ENCODE measurements around the gene HDAC3.
"Not testable (repeated sequence)": the region's sequence is repeated elsewhere in the genome, so short reads cannot be mapped to it uniquely, and the experiment has no call there.

HDAC3 gene

GRCh38 chr5:141633871-141634561 lies 2.6 kb downstream of the HDAC3 start:
- DNase-seq = no peak

GRCh38 chr5:141632650-141633049 lies 4.0 kb downstream of the HDAC3 start:
- no peak for DNase-seq

- no peak for DNase-seq
Observed at GRCh38 chr5:141630570-141631140, 6.0 kb downstream of the HDAC3 start.

- DNase-seq = no peak
Observed at GRCh38 chr5:141628175-141628788, 8.4 kb downstream of the HDAC3 start.

- DNase-seq = no peak
Observed at GRCh38 chr5:141623611-141624010, 13.0 kb downstream of the HDAC3 start.

GRCh38 chr5:141623186-141623585 lies 13.5 kb downstream of the HDAC3 start:
- DNase-seq = no peak

- DNase-seq = peak; percentile 98
Observed at GRCh38 chr5:141618804-141619554, 17.7 kb downstream of the HDAC3 start, which contains the start of gene DIAPH1. DIAPH1 (minus strand) TSS chr5:141619000; CDS start chr5:141618914, 86 bp downstream.

- no peak for DNase-seq
Observed at GRCh38 chr5:141618030-141618803, 18.4 kb downstream of the HDAC3 start.

- DNase-seq = no peak
Observed at GRCh38 chr5:141617682-141618029, 19.0 kb downstream of the HDAC3 start.

- no peak for DNase-seq
Observed at GRCh38 chr5:141617128-141617527, 19.5 kb downstream of the HDAC3 start.

GRCh38 chr5:141615991-141616720 lies 20.5 kb downstream of the HDAC3 start:
- no peak for DNase-seq

GRCh38 chr5:141613344-141613743 lies 23.3 kb downstream of the HDAC3 start:
- no peak for DNase-seq

GRCh38 chr5:141611289-141611688 lies 25.4 kb downstream of the HDAC3 start:
- no peak for DNase-seq

- not testable (repeated sequence) for DNase-seq
Observed at GRCh38 chr5:141609921-141610320, 26.7 kb downstream of the HDAC3 start.

GRCh38 chr5:141609044-141609443 lies 27.6 kb downstream of the HDAC3 start:
- DNase-seq = no peak

GRCh38 chr5:141608557-141608956 lies 28.1 kb downstream of the HDAC3 start:
- DNase-seq = no peak

- no peak for DNase-seq
Observed at GRCh38 chr5:141608046-141608445, 28.6 kb downstream of the HDAC3 start.

GRCh38 chr5:141605523-141606277 lies 30.9 kb downstream of the HDAC3 start:
- no peak for DNase-seq

GRCh38 chr5:141603923-141604717 lies 32.5 kb downstream of the HDAC3 start:
- peak; percentile 38 for DNase-seq

- no peak for DNase-seq
Observed at GRCh38 chr5:141602606-141603005, 34.0 kb downstream of the HDAC3 start.
